Measurements from ENCODE around the gene ZRANB1. TPM values are rescaled to one million over a fixed set of nuclear protein-coding genes. Genes with fewer than 3 reads are reported as not detected.
A peak's percentile ranks its signal among the peaks of the same experiment; 100 is the strongest.

ZRANB1 gene
- total and polyA plus RNA-seq, 2 experiments from 2014 or later: 4.2 to 26.7 TPM

DNA sequence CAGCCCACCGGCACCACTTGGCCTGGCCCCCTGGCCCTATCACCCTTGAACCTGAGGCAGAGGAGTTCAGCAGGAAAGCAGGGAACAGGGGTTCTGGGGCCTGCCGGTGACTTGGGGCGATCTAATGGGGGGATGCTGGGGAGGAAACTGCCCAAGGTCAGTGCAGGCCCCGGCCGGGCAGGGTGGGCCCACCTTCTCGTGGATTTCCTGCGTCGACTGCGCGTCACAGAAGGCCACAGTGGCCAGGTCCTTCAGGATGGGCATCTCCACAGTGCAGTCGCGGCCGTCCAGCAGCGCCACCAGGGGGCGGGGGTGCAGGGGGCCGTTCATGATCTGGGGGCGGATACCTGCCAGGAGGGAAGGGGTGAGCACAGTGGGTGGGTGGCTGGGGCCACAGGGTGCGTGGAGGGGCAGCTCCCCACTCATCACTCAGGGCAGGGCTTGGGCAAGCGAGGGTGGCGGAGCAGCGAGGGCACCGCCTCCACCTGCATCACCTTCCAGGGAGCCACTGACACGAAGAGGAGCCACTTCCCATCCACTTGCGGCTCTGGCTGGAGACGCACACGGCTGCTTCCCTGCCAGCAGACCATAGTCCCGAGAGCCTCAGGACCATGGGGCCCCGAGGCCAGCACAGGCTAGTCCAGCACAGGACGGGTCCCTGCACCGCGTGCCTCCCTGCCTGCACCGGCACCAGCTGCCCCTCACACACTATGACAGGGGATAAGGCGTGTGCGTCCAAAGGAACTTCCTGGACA, 61.4 kb downstream of the ZRANB1 start:
- TF ChIP-seq, protein P1, sequence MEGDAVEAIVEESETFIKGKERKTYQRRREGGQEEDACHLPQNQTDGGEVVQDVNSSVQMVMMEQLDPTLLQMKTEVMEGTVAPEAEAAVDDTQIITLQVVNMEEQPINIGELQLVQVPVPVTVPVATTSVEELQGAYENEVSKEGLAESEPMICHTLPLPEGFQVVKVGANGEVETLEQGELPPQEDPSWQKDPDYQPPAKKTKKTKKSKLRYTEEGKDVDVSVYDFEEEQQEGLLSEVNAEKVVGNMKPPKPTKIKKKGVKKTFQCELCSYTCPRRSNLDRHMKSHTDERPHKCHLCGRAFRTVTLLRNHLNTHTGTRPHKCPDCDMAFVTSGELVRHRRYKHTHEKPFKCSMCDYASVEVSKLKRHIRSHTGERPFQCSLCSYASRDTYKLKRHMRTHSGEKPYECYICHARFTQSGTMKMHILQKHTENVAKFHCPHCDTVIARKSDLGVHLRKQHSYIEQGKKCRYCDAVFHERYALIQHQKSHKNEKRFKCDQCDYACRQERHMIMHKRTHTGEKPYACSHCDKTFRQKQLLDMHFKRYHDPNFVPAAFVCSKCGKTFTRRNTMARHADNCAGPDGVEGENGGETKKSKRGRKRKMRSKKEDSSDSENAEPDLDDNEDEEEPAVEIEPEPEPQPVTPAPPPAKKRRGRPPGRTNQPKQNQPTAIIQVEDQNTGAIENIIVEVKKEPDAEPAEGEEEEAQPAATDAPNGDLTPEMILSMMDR (conservative IDR thresholded peaks at IDR 0.05; ENCODE audit: low read depth in 2 of 2): peak; percentile 38 to 43
- TF ChIP-seq ZNF114 (CRISPR knock-in tag; IDR thresholded peaks at IDR 0.05): no peak
- peaks cover 45% of the 10 kb centered on the region for H3K27me3 Mint-ChIP-seq (ENCODE audit: insufficient read depth, low read depth, poor library complexity)
- no peak overlapping the region for H3K27ac Mint-ChIP-seq
- no peaks in the 10 kb centered on the region for H3K27me3 ChIP-seq (ENCODE audit: insufficient read depth)
- no peak overlapping the region for H3K4me2 ChIP-seq
- peaks cover 10% of the 10 kb centered on the region; the same call in 1 of the 2 replicates for H3F3A ChIP-seq (replicated peaks; ENCODE audit: low read depth)
- no peaks in the 10 kb centered on the region for H3K4me1 ChIP-seq (ENCODE audit: insufficient read depth)
- peaks cover 45% of the 10 kb centered on the region for H4K20me1 ChIP-seq (replicated peaks; ENCODE audit: insufficient read depth)
- ATAC-seq: peak; percentile 11
- H3K36me3 Mint-ChIP-seq (ENCODE audit: low read depth): peaks cover 83% of the 10 kb centered on the region
- H3K27ac ChIP-seq (ENCODE audit: low read depth): no peak overlapping the region; the same call in 1 of the 2 replicates
- no peaks in the 10 kb centered on the region for H3K9me2 ChIP-seq (ENCODE audit: insufficient read depth)
- H3K36me3 ChIP-seq (ENCODE audit: insufficient read depth): peaks cover 12% of the 10 kb centered on the region; the same call in 1 of the 2 replicates
- peaks cover 49% of the 10 kb centered on the region for H3K79me2 ChIP-seq (replicated peaks; ENCODE audit: insufficient read depth)
- peaks cover 3% of the 10 kb centered on the region; the same call in 1 of the 3 replicates for H3K9me3 Mint-ChIP-seq
- no peak for DNase-seq (ENCODE audit: low spot score)
- H3K4me1 Mint-ChIP-seq: peaks cover 16% of the 10 kb centered on the region
- H3K4me3 ChIP-seq: no peak overlapping the region
- no peak overlapping the region for H3K4me3 Mint-ChIP-seq
- H2AFZ ChIP-seq: no peak overlapping the region

- TF ChIP-seq POLR2AphosphoS5 (IDR thresholded peaks at IDR 0.05; ENCODE audit: low read depth) (0 out of 2 replicates have a peak, but pooled peaks have one; percentile 5), CREB1 (CRISPR knock-in tag; IDR thresholded peaks at IDR 0.05; ENCODE audit: low read depth) (no peak)
- Histone ChIP-seq H3K27ac (ENCODE audit: low read depth) (peak overlapping the region; percentile 50; the same call in 1 of the 2 replicates), H3K4me3 (no peak overlapping the region), H3K79me2 (replicated peaks; ENCODE audit: insufficient read depth) (peaks cover 56% of the 10 kb centered on the region), H2AFZ (no peak overlapping the region), H3K4me1 (ENCODE audit: insufficient read depth) (peaks cover 4% of the 10 kb centered on the region; the same call in 1 of the 2 replicates), H3K36me3 (ENCODE audit: insufficient read depth) (peaks cover 12% of the 10 kb centered on the region; the same call in 1 of the 2 replicates), H3F3A (replicated peaks; ENCODE audit: low read depth) (peaks cover 12% of the 10 kb centered on the region; the same call in 1 of the 2 replicates), H3K27me3 (ENCODE audit: insufficient read depth) (no peaks in the 10 kb centered on the region), H3K9me2 (ENCODE audit: insufficient read depth) (no peaks in the 10 kb centered on the region), H4K20me1 (replicated peaks; ENCODE audit: insufficient read depth) (peaks cover 47% of the 10 kb centered on the region), H3K4me2 (no peak overlapping the region)
- ATAC-seq: peak; percentile 11
- Mint-ChIP-seq H3K27me3 (ENCODE audit: insufficient read depth, low read depth, poor library complexity) (peaks cover 41% of the 10 kb centered on the region), H3K4me3 (no peak overlapping the region; the same call in 2 of the 3 replicates), H3K9me3 (peaks cover 3% of the 10 kb centered on the region; the same call in 1 of the 3 replicates), H3K36me3 (ENCODE audit: low read depth) (peaks cover 83% of the 10 kb centered on the region), H3K27ac (peak overlapping the region; percentile 18; the same call in 1 of the 2 replicates), H3K4me1 (peaks cover 23% of the 10 kb centered on the region)
- DNase-seq (ENCODE audit: low spot score): no peak
Measured at GRCh38 chr10:125003901-125004467, 62.1 kb downstream of the ZRANB1 start.
